Osteocyte (in vitro differentiated cells): ENCODE data around the gene C14orf39. TPM values are rescaled to one million over a fixed set of nuclear protein-coding genes. Genes with fewer than 3 reads are reported as not detected.

ENCODE experiments used
- DNase-seq: peaks from one replicate; pipeline ENCODE4 v3.0.0; 2021; ENCODE audit warnings: mixed read lengths; ENCODE audit not compliant: unreplicated experiment; ENCODE audit errors: extremely low spot score
- H3K27ac Mint-ChIP-seq: one replicate; pipeline ENCODE4 v1.8.0; 2021; ENCODE audit warnings: mild to moderate bottlenecking, mixed read lengths; ENCODE audit not compliant: unreplicated experiment
- H3K27me3 Mint-ChIP-seq: one replicate; pipeline ENCODE4 v1.8.0; 2021; ENCODE audit warnings: mixed read lengths; ENCODE audit not compliant: unreplicated experiment
- H3K36me3 Mint-ChIP-seq: one replicate; pipeline ENCODE4 v1.8.0; 2021; ENCODE audit warnings: mixed read lengths; ENCODE audit not compliant: unreplicated experiment
- H3K4me1 Mint-ChIP-seq: one replicate; pipeline ENCODE4 v1.8.0; 2021; ENCODE audit warnings: mixed read lengths; ENCODE audit not compliant: unreplicated experiment
- H3K4me3 Mint-ChIP-seq: one replicate; pipeline ENCODE4 v1.8.0; 2021; ENCODE audit warnings: mild to moderate bottlenecking, moderate library complexity, mixed read lengths; ENCODE audit not compliant: unreplicated experiment
- H3K9me3 Mint-ChIP-seq: one replicate; pipeline ENCODE4 v1.8.0; 2021; ENCODE audit warnings: mixed read lengths; ENCODE audit not compliant: unreplicated experiment
- long read RNA-seq: library from polyadenylated mRNA; unstranded; transcript quantifications from one replicate; pipeline ENCODE4 v2.0.0, GENCODE V29; 2021
- total RNA-seq: library from RNA; stranded (reverse); gene quantifications from 2 replicates; pipeline ENCODE4 v1.2.1, GENCODE V29; 2021
- TF ChIP-seq, protein P1 (sequence below): fragments of 200-600 bp; sonication (generic); IDR thresholded peaks from 2 replicates; pipeline ENCODE4 v1.5.0; 2021; ENCODE audit warnings: antibody characterized with exemption, mild to moderate bottlenecking, moderate library complexity

The C14orf39 gene, protein sequence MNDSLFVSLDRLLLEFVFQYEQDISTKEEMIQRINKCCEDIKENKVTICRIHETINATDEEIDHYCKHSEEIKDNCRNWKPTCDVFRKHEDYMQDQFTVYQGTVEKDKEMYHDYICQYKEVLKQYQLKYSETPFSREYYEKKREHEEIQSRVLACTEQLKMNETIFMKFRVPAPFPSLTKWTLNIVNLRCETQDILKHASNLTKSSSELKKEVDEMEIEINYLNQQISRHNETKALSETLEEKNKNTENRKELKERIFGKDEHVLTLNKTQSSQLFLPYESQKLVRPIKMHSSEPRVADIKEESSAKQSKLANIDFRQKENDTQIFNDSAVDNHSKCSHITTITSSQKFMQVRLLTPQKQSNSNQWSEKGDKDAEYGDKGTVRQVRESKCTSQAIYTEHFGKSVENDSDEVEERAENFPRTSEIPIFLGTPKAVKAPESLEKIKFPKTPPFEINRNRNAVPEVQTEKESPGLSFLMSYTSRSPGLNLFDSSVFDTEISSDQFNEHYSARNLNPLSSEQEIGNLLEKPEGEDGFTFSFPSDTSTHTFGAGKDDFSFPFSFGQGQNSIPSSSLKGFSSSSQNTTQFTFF
- 1.1 and 1.4 TPM in 2 replicates for total RNA-seq
- long read RNA-seq, partial matches to known transcripts = 0 of 2 reads
- long read RNA-seq, other reads (novel, unspliced or antisense) = 2 of 2 reads

DNA sequence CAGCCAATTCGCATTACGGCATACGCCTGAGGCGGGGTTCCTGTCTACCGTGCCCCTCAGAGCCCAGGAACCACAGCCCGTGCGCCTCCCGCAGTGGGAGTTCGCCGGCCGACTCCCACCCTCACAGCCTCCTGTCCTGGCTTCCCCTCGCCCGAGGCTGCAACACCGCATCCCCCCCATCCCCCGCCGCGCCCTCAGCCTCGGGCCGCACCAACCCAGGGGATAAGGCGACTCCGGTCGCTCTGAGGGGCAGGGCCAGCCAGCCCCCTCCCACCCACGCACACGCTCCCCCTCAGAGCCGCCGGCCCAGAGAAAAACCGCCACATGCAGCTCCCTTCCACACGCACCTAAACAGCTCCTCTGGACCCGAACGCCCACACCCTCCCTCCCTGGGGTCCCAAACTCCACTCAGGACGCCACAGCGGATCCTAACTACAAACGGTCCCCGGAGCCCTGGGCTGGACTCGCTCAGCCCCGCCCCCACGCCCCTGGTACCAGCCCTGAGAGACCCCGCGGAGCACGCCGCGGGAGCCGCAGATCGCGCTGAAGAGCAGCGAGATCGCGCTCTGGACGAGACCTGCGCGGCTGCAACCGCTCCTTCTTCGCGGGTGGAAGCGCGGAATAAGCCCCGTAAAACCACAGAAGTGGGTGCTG lies at the start of gene C14orf39:
Gene C14orf39, minus strand, starts transcription at position 466 of the 654 bp plus-strand sequence. CDS start 985 bp downstream, outside the sequence.
- peaks cover 3% of the 10 kb centered on the region for H3K36me3 Mint-ChIP-seq
- H3K27me3 Mint-ChIP-seq = peaks cover 30% of the 10 kb centered on the region
- H3K4me1 Mint-ChIP-seq = peaks cover 8% of the 10 kb centered on the region
- peak within 1 kb of the TSS; percentile 59 for H3K4me3 Mint-ChIP-seq
- DNase-seq = no peak
- H3K27ac Mint-ChIP-seq = no peak within 1 kb of the TSS
- TF ChIP-seq, protein P1, sequence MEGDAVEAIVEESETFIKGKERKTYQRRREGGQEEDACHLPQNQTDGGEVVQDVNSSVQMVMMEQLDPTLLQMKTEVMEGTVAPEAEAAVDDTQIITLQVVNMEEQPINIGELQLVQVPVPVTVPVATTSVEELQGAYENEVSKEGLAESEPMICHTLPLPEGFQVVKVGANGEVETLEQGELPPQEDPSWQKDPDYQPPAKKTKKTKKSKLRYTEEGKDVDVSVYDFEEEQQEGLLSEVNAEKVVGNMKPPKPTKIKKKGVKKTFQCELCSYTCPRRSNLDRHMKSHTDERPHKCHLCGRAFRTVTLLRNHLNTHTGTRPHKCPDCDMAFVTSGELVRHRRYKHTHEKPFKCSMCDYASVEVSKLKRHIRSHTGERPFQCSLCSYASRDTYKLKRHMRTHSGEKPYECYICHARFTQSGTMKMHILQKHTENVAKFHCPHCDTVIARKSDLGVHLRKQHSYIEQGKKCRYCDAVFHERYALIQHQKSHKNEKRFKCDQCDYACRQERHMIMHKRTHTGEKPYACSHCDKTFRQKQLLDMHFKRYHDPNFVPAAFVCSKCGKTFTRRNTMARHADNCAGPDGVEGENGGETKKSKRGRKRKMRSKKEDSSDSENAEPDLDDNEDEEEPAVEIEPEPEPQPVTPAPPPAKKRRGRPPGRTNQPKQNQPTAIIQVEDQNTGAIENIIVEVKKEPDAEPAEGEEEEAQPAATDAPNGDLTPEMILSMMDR = no peak
- H3K9me3 Mint-ChIP-seq = peaks cover 2% of the 10 kb centered on the region

DNA sequence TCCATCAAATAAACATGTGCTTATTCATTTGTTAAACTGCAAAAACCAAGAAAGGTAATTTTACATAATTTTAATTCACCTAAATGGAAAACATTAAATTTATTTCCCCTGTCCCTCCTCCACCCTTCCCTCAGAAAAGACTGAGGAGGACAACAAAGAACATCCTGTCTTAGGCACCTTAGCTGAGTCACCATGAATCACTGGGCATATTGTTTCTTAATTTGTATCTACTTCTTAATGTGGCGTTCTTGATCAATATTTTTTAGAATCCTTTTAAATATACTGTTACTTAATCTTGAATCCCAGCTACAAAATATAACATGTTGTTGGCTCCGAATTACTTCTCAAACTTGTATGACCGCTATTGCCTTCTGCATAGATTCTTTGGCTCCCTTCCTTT lies 46.6 kb upstream of the C14orf39 start:
- no peaks in the 10 kb centered on the region for H3K4me1 Mint-ChIP-seq
- peaks cover 5% of the 10 kb centered on the region for H3K36me3 Mint-ChIP-seq
- DNase-seq = no peak
- no peak overlapping the region for H3K4me3 Mint-ChIP-seq
- H3K9me3 Mint-ChIP-seq = peaks cover 23% of the 10 kb centered on the region
- peaks cover 36% of the 10 kb centered on the region for H3K27me3 Mint-ChIP-seq
- no peak overlapping the region for H3K27ac Mint-ChIP-seq
- TF ChIP-seq, protein P1 = no peak

DNA sequence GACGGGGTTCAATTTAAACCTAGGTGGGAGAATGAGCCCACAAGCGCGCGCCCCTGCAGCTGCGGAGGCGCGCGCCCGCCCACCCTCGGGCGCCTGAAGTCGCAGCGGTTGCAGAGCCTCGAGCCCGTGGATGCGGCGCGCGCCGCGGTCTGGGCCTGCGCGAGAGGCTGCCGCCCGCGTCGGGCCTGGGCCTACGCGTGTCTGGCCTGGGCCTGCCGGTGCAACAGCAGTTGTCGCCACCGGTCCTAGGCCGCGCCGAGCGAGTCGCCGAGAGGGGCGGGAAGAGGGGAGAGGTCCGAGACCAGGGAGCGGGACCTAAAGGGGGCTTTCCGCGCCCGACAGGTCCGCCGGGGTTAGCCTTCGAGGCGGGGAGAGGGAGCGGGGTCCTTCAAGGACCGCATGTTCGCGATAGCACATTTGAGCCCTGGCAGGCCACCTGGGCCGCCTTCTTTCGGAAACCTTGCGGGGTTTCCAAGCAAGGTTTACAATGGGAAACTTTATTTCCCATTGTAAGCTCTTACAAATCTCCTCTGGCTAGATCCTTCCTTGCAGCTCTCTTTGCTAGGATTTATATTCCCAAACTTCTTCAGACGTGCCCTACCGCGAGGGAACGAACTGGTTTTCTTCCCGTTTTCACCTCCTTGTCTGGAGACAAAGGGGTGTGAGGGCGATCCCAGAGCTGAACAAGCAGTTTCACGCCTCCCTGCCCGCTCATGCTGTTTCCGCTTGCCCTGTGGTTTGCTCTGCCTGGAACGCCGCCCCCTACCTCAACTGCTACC lies 29.8 kb upstream of the C14orf39 start:
- H3K36me3 Mint-ChIP-seq = no peaks in the 10 kb centered on the region
- H3K9me3 Mint-ChIP-seq = no peaks in the 10 kb centered on the region
- DNase-seq = no peak
- peak overlapping the region; percentile 54 for H3K4me3 Mint-ChIP-seq
- TF ChIP-seq, protein P1 = no peak
- peaks cover 74% of the 10 kb centered on the region for H3K27me3 Mint-ChIP-seq
- H3K27ac Mint-ChIP-seq = no peak overlapping the region
- H3K4me1 Mint-ChIP-seq = peaks cover 14% of the 10 kb centered on the region

DNA sequence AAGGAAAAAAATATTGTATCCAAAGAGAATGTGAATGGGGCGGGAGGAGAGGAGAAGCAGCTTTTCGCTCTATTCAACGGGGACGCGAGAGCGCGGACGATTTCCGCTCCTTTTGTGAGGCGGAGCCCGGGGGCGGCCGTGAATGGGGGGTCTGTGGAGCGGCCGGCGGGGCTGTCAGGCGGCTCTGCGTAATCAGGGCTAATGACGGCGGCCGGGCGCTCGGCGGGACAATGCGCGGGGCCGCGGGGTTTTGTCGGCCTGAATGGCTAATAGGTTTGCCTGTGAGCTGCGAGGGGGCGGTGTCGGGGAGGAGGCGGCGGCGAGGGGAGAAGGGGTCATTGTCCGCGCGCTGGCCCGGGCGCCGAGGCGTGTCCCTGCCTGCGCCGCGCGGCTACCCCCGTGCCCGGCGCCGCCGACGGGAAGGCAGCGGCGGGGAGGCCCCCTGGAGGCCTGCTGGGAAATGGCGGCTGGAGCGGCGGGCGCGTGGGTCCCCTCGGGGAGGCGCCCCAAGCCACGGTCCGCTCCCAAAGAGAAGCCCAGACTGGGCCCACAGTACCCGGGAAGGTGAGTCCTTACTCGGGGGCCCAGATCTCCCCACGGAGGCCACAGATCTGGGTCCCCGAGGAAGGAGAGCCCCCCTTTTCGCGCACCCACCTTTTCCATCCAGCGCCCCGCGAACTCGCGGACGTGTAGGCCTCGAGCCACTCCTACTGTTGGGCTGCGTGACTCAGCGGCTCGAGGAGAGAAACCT lies 29.1 kb upstream of the C14orf39 start:
- peak; percentile 85 for DNase-seq

More for the DNA sequence above, 29.1 kb upstream of the C14orf39 start:
- TF ChIP-seq, protein P1 = peak; percentile 66
- Mint-ChIP-seq H3K4me3 (peak overlapping the region; percentile 73), H3K27ac (no peak overlapping the region), H3K36me3 (no peaks in the 10 kb centered on the region), H3K4me1 (peaks cover 20% of the 10 kb centered on the region), H3K9me3 (no peaks in the 10 kb centered on the region), H3K27me3 (peaks cover 74% of the 10 kb centered on the region)
